ENCODE measurements around the gene STXBP6. TPM values are rescaled to one million over a fixed set of nuclear protein-coding genes. Genes with fewer than 3 reads are reported as not detected.

The STXBP6 gene
- total RNA-seq, 1 experiment from 2014 or later, result 0.27 TPM

- H3K36me3 ChIP-seq (ENCODE audit: control insufficient read depth in 1 of 2, insufficient read depth in 2 of 2, low read length in 2 of 2), result no peaks in the 10 kb centered on the region
- DNase-seq (ENCODE audit: low read depth, low spot score) (no peak), ATAC-seq (no peak)
- POLR2A ChIA-PET, result no interaction called here
- H3K9ac ChIP-seq (ENCODE audit: low read length), result no peak overlapping the region
- H3K27ac ChIP-seq (ENCODE audit: low read depth, low read length), result no peak overlapping the region
- TF ChIP-seq JUND (IDR thresholded peaks at IDR 0.05) (no peak), CTCF (IDR thresholded peaks at IDR 0.05 in 2 of 3, conservative IDR thresholded peaks at IDR 0.05 in 1 of 3; ENCODE audit: borderline replicate concordance in 1 of 3, insufficient read depth in 1 of 3, low read depth in 2 of 3, low read length in 2 of 3) (no peak), SRF (IDR thresholded peaks at IDR 0.05; ENCODE audit: low read depth) (no peak), ZNF274 (IDR thresholded peaks at IDR 0.05; ENCODE audit: low read depth, low read length) (no peak), EGR1 (IDR thresholded peaks at IDR 0.05; ENCODE audit: low read depth) (no peak), EZH2 (IDR thresholded peaks at IDR 0.05) (no peak), ATF3 (IDR thresholded peaks at IDR 0.05) (no peak), CEBPB (IDR thresholded peaks at IDR 0.05; ENCODE audit: low read depth) (no peak), ZFX (IDR thresholded peaks at IDR 0.05) (no peak), REST (IDR thresholded peaks at IDR 0.05; ENCODE audit: low read depth) (no peak), CBX3 (IDR thresholded peaks at IDR 0.05; ENCODE audit: low read depth) (no peak), TCF7L2 (IDR thresholded peaks at IDR 0.05; ENCODE audit: borderline replicate concordance, extremely low read depth, insufficient read depth, insufficient read length) (no peak), FOSL1 (IDR thresholded peaks at IDR 0.05; ENCODE audit: low read depth) (no peak), POLR2AphosphoS5 (IDR thresholded peaks at IDR 0.05; ENCODE audit: low read depth, low read length) (no peak), EZH2phosphoT487 (IDR thresholded peaks at IDR 0.05; ENCODE audit: borderline replicate concordance) (no peak), SIN3A (IDR thresholded peaks at IDR 0.05; ENCODE audit: low read depth) (no peak), POLR2A (IDR thresholded peaks at IDR 0.05; ENCODE audit: borderline replicate concordance, extremely low read depth, insufficient read depth, insufficient read length) (no peak), SP1 (IDR thresholded peaks at IDR 0.05; ENCODE audit: low read depth) (no peak), YY1 (IDR thresholded peaks at IDR 0.05; ENCODE audit: extremely low read depth, insufficient replicate concordance, low read depth, low read length) (no peak), MAX (IDR thresholded peaks at IDR 0.05) (no peak)
- intact Hi-C loops (cut with micrococcal nuclease), result no loop called here
- H3K4me2 ChIP-seq (ENCODE audit: low read length), result no peak overlapping the region
- H3K27me3 ChIP-seq (ENCODE audit: insufficient read depth, low read length), result no peaks in the 10 kb centered on the region
- H3K9me2 ChIP-seq (ENCODE audit: insufficient read depth), result no peaks in the 10 kb centered on the region
- CTCF ChIA-PET, result no interaction called here
- H3K4me3 ChIP-seq (replicated peaks in 1 of 2; ENCODE audit: low read depth in 1 of 2, low read length in 2 of 2), result no peak overlapping the region
- no peaks in the 10 kb centered on the region for H3K79me2 ChIP-seq (ENCODE audit: insufficient read depth, low read length)
- no peaks in the 10 kb centered on the region for H4K20me1 ChIP-seq (ENCODE audit: insufficient read depth)
- H3K9me3 ChIP-seq (ENCODE audit: control insufficient read depth in 1 of 2, insufficient read depth in 1 of 2, low read depth in 1 of 2, low read length in 2 of 2), result peaks cover 0 to 3% of the 10 kb centered on the region in 2 experiments; a peak in 1 of 4 replicates
- H2AFZ ChIP-seq (ENCODE audit: low read depth, low read length, poor library complexity, severe bottlenecking), result no peak overlapping the region
- no TSS peak for BruUV-seq (replicated peaks)
- H3K4me1 ChIP-seq (ENCODE audit: control insufficient read depth in 1 of 2, insufficient read depth in 2 of 2, low read length in 2 of 2), result no peaks in the 10 kb centered on the region
- RAD21 ChIA-PET (ENCODE audit: low non-redundant PET in 1 of 2, low total read pairs in 2 of 2, uncharacterized antibody in 2 of 2, unreplicated experiment in 2 of 2), result no interaction called here
These were observed 125.4 kb downstream of the STXBP6 start for GRCh38 chr14:24924544-24924943.

Data from HCT116 (cell line).